Loucy (cell line): Measurements from ENCODE around the gene CTAGE4.
"Not testable (repeated sequence)": the region's sequence is repeated elsewhere in the genome, so short reads cannot be mapped to it uniquely, and the experiment has no call there.

ENCODE experiments used
- EZH2phosphoT487 ChIP-seq: fragments of 200-600 bp; IDR thresholded peaks from 2 replicates; pipeline ENCODE4 v1.6.1; 2018; ENCODE audit warnings: antibody characterized with exemption, mild to moderate bottlenecking, moderate library complexity, borderline replicate concordance
- TF ChIP-seq, protein P1 (sequence below): fragments of 200-600 bp; sonication (generic); conservative IDR thresholded peaks from 2 replicates; pipeline ENCODE4 v1.5.1; 2014; ENCODE audit warnings: mild to moderate bottlenecking, antibody characterized with exemption, low read length

DNA sequence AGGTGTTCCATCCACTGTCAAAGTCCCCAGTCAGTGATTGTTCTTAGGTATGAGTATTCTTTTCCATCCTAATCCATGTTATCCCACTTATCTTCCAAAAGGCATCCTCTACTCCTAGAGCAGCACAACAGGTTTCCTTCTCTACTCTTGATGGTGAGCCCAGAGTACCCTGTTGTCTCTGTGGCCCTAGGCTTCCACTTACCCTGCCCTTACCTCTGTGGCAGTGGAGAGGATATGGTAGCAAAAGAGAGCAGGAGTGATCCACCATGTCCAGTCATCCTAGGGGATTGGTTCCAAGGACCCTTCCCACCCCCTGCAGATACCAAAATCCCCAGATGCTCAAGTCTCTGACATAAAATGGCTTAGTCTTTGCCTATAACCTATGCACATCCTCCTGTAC lies 33.9 kb downstream of the CTAGE4 start:
- TF ChIP-seq, protein P1, sequence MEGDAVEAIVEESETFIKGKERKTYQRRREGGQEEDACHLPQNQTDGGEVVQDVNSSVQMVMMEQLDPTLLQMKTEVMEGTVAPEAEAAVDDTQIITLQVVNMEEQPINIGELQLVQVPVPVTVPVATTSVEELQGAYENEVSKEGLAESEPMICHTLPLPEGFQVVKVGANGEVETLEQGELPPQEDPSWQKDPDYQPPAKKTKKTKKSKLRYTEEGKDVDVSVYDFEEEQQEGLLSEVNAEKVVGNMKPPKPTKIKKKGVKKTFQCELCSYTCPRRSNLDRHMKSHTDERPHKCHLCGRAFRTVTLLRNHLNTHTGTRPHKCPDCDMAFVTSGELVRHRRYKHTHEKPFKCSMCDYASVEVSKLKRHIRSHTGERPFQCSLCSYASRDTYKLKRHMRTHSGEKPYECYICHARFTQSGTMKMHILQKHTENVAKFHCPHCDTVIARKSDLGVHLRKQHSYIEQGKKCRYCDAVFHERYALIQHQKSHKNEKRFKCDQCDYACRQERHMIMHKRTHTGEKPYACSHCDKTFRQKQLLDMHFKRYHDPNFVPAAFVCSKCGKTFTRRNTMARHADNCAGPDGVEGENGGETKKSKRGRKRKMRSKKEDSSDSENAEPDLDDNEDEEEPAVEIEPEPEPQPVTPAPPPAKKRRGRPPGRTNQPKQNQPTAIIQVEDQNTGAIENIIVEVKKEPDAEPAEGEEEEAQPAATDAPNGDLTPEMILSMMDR, result not testable (repeated sequence)
- TF ChIP-seq EZH2phosphoT487, result not testable (repeated sequence)
